ENCODE data around the gene MAP3K12. TPM values are rescaled to one million over a fixed set of nuclear protein-coding genes. Genes with fewer than 3 reads are reported as not detected.
A peak's percentile ranks its signal among the peaks of the same experiment; 100 is the strongest.
"Not testable (repeated sequence)": the region's sequence is repeated elsewhere in the genome, so short reads cannot be mapped to it uniquely, and the experiment has no call there.

Gene MAP3K12
- total and polyA plus RNA-seq, 2 of the 13 experiments (the other 11 are each of a cell fraction or from before 2014, with no cell fraction given): 0.20 to 1.1 TPM

- BruUV-seq (replicated peaks); in situ Hi-C loops (cut with HindIII; ENCODE audit: extremely low pct_ligation_motif_present, low pct_unique_long_range_greater_than_20kb); H3K9me3 ChIP-seq (ENCODE audit: low read length); H3K4me2 ChIP-seq (ENCODE audit: low read depth, low read length); H3K9ac ChIP-seq (ENCODE audit: insufficient read depth, low read depth, low read length); H3K27ac ChIP-seq (ENCODE audit: extremely low read length, insufficient read depth, low read length); FAIRE-seq; H4K20me1 ChIP-seq (ENCODE audit: insufficient read depth, low read length); intact Hi-C loops (cut with micrococcal nuclease; ENCODE audit: unreplicated experiment); DNase-seq (ENCODE audit: low spot score); POLR2A ChIA-PET; CTCF ChIA-PET (ENCODE audit: low intra/inter-chr PET ratio, low total read pairs); H3K4me3 ChIP-seq (replicated peaks in 1 of 3; ENCODE audit: insufficient read depth in 1 of 3, low read depth in 2 of 3, low read length in 3 of 3); H2AFZ ChIP-seq (ENCODE audit: low read length); ATAC-seq; H3K27me3 ChIP-seq (ENCODE audit: control insufficient read depth in 1 of 2, insufficient read depth in 2 of 2, low read length in 2 of 2): not testable (repeated sequence)
- Histone ChIP-seq H3K4me1 (ENCODE audit: insufficient read depth, low read length) (peaks cover 45% of the 10 kb centered on the region), H3K79me2 (ENCODE audit: insufficient read depth, low read length) (peaks cover 15% of the 10 kb centered on the region), H3K36me3 (replicated peaks in 1 of 2; ENCODE audit: control insufficient read depth in 1 of 2, insufficient read depth in 2 of 2, low read length in 2 of 2) (peaks cover 1 to 16% of the 10 kb centered on the region in 2 experiments; a peak in 4 of 5 replicates)
- WGBS (ENCODE audit: low lambda C conversion rate): 98% methylated on average over 11 of the region's 11 CpGs
Observed at GRCh38 chr12:53444593-53445325, 54.5 kb downstream of the MAP3K12 start.

- intact Hi-C loops (cut with micrococcal nuclease; ENCODE audit: unreplicated experiment): no loop called here
- Histone ChIP-seq H3K4me2 (ENCODE audit: low read depth, low read length) (no peak overlapping the region), H3K36me3 (replicated peaks in 1 of 2; ENCODE audit: control insufficient read depth in 1 of 2, insufficient read depth in 2 of 2, low read length in 2 of 2) (peaks cover 1 to 16% of the 10 kb centered on the region in 2 experiments; a peak in 4 of 5 replicates), H3K9ac (ENCODE audit: insufficient read depth, low read depth, low read length) (no peak overlapping the region), H3K4me1 (ENCODE audit: insufficient read depth, low read length) (peaks cover 45% of the 10 kb centered on the region), H2AFZ (ENCODE audit: low read length) (no peak overlapping the region), H3K27me3 (ENCODE audit: control insufficient read depth in 1 of 2, insufficient read depth in 2 of 2, low read length in 2 of 2) (no peaks in the 10 kb centered on the region; a peak in 1 of 5 replicates), H3K27ac (ENCODE audit: extremely low read length, insufficient read depth, low read length) (no peak overlapping the region), H3K9me3 (ENCODE audit: low read length) (no peaks in the 10 kb centered on the region), H3K79me2 (ENCODE audit: insufficient read depth, low read length) (peaks cover 15% of the 10 kb centered on the region), H4K20me1 (ENCODE audit: insufficient read depth, low read length) (no peaks in the 10 kb centered on the region), H3K4me3 (replicated peaks in 1 of 3; ENCODE audit: insufficient read depth in 1 of 3, low read depth in 2 of 3, low read length in 3 of 3) (no peak overlapping the region)
- BruUV-seq (replicated peaks): no TSS peak
- TF ChIP-seq PHF21A (CRISPR knock-in tag; IDR thresholded peaks at IDR 0.05): no peak
- TF ChIP-seq ZBTB20 (CRISPR knock-in tag; IDR thresholded peaks at IDR 0.05; ENCODE audit: borderline replicate concordance, low read depth): no peak
- no peak for TF ChIP-seq ZNF460 (CRISPR knock-in tag; IDR thresholded peaks at IDR 0.05; ENCODE audit: borderline replicate concordance)
- TF ChIP-seq PCBP2 (optimal IDR thresholded peaks at IDR 0.05; ENCODE audit: low read depth, low read length, poor library complexity, severe bottlenecking): no peak
- TF ChIP-seq MYPOP (CRISPR knock-in tag; IDR thresholded peaks at IDR 0.05): no peak
- no peak for TF ChIP-seq ZNF737 (CRISPR knock-in tag; IDR thresholded peaks at IDR 0.05; ENCODE audit: borderline replicate concordance)
- DNase-seq (ENCODE audit: low spot score): peak; percentile 32
- WGBS (ENCODE audit: low lambda C conversion rate): 96% methylated on average over 4 of the region's 4 CpGs
- FAIRE-seq: no peak
- CTCF ChIA-PET (ENCODE audit: low intra/inter-chr PET ratio, low total read pairs): no interaction called here
- no peak for ATAC-seq
- POLR2A ChIA-PET: no interaction called here
- in situ Hi-C loops (cut with HindIII; ENCODE audit: extremely low pct_ligation_motif_present, low pct_unique_long_range_greater_than_20kb): no loop called here
Observed at GRCh38 chr12:53443955-53444354, 55.3 kb downstream of the MAP3K12 start.

Measured in HepG2 (cell line).